ENCODE results near the gene SLC4A1.

The SLC4A1 gene

GRCh38 chr17:44203731-44204440, 64.0 kb downstream of the SLC4A1 start:
- DNase-seq = no peak

- no peak for DNase-seq
Observed at GRCh38 chr17:44202756-44203155, 65.2 kb downstream of the SLC4A1 start.

GRCh38 chr17:44200478-44201155, 67.3 kb downstream of the SLC4A1 start:
- no peak for DNase-seq

GRCh38 chr17:44199553-44200477, 68.1 kb downstream of the SLC4A1 start, which contains the start of gene ATXN7L3:
ATXN7L3 (minus strand) TSS chr17:44199884; CDS start chr17:44198070, 1,814 bp downstream.
- DNase-seq = peak; percentile 93

- no peak for DNase-seq
Observed at GRCh38 chr17:44198721-44199552, 69.0 kb downstream of the SLC4A1 start.

All from GOT3 (cell line).